Activated CD4-positive, alpha-beta T cell treated with anti-CD3 and anti-CD28 coated beads, Interleukin-2, amount 50 U/mL, for 24 hours (primary cell): ENCODE results near the gene EBF4.

ENCODE experiments used
- DNase-seq, 2 donors: peaks; one replicate each; pipeline ENCODE4 v3.0.0-alpha.2; 2020; ENCODE audit warnings: low read depth in 1 of 2, low spot score in 1 of 2

The EBF4 gene, protein sequence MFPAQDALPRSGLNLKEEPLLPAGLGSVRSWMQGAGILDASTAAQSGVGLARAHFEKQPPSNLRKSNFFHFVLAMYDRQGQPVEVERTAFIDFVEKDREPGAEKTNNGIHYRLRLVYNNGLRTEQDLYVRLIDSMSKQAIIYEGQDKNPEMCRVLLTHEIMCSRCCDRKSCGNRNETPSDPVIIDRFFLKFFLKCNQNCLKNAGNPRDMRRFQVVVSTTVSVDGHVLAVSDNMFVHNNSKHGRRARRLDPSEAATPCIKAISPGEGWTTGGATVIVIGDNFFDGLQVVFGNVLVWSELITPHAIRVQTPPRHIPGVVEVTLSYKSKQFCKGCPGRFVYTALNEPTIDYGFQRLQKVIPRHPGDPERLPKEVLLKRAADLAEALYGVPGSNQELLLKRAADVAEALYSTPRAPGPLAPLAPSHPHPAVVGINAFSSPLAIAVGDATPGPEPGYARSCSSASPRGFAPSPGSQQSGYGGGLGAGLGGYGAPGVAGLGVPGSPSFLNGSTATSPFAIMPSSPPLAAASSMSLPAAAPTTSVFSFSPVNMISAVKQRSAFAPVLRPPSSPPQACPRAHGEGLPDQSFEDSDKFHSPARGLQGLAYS

DNA sequence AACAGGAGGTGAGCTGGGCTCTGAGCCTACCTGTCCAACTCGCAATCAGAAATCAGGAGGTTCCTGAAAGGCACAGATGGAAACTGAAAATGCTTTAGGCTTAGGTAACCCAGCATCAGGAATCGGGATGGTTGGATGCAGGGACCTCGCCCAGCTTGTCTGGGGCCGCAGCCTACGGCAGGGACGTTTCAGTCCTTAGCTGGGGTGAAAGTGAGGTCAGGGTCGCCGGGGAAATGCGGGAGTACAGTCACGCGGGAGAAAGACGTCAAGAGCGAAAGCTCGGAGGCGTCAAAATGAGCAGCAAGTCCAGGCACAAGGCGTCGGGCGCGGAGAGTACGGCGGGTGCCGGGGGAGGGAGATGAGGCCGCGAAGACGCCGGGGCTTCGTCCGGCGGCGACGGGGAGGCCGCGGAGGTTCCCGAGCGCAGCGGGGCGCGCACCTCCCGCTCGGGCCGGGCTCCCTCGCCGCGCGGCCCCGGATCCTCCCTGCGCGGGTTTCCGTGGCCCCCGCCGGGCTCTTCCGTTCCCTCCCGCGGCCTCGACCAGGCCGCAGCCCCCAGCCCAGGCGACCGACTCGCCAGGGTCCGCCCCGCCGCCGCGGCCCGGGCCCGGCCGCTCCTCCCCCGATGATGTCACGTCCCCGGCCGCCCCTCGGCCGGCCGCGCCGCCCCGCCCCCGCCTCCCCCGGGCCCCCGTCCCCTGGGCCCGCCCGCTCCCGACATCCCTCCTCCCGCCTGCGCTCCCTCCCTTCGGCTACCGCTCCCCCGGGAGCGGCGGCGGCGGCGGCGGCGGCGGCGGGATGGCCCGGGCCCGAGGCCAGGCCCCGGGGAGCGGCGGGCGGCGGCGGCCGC lies at the start of gene EBF4:
Gene EBF4 (plus strand): TSS at position 745 of the 850 bp plus-strand sequence. CDS start 866 bp downstream, outside the sequence.
- DNase-seq = no peak

DNA sequence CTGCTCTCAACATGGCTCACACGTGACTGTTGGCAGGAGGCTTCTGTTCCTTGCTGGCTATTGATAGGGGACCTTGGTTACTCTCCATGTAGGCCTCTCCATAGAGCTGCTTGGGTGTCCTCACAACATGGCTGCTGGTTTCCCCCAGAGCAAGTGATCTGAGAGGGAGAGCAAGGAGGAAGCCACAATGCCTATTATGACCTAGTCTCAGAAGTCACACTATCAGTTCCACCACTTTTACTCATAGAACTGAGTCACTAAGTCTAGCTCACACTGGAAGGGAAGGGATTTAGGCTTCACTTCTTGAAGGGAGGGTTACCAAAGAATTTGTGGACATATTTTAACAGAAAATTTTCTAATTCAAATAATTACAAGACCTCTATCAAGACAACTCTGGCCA lies 48.9 kb upstream of the EBF4 start:
- DNase-seq = no peak

DNA sequence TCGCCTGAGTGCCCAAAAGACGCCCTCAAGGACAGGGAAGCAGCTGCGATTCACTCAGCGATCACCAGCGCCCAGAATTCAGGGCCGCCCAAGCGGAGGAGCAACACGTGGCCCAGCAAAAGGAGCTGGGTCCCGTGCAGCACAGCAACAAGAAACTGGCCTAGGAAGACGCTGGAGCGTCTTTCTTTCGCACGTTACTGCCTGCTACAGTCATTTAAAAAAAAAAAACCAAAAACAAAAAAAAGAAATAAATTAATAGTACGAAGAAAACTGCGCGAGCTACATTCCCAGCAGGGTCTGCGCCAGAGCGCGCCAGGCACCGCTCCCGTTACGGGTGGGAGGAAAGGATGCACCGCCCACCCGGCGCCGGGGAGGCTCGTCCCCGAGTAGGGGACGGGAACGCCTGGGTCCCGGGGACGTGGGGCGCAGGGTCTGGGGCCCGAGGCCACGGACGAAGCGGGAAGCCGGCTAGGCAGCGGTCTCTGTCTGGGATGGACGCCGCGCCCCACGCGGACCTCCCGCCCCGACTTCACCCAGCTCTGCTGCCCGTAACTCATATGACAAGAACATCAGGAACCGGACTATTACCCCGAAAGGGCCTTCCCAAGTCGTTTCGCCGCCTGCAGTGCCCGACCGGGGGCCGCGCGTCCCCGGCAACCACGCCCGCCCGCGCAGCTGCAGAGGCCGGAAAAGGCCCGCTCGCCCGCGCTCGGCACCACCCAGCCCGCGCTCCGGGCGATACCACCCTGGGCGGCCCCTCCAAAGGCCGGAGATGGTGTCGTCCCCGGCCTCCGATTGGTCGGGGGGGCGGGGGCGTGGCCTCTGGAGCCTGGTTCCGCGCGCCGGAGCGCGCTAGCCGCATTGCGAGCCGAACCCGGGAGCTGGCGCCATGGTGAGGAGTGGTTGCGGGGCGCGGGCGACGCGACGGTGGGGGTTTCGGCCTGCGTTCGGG lies 40.5 kb upstream of the EBF4 start, which contains the start of gene NOP56:
Gene NOP56 (plus strand): TSS at position 861 of the 952 bp plus-strand sequence. CDS start 29 bp downstream, at position 890.
- peak; percentile 93 to 98 for DNase-seq

DNA sequence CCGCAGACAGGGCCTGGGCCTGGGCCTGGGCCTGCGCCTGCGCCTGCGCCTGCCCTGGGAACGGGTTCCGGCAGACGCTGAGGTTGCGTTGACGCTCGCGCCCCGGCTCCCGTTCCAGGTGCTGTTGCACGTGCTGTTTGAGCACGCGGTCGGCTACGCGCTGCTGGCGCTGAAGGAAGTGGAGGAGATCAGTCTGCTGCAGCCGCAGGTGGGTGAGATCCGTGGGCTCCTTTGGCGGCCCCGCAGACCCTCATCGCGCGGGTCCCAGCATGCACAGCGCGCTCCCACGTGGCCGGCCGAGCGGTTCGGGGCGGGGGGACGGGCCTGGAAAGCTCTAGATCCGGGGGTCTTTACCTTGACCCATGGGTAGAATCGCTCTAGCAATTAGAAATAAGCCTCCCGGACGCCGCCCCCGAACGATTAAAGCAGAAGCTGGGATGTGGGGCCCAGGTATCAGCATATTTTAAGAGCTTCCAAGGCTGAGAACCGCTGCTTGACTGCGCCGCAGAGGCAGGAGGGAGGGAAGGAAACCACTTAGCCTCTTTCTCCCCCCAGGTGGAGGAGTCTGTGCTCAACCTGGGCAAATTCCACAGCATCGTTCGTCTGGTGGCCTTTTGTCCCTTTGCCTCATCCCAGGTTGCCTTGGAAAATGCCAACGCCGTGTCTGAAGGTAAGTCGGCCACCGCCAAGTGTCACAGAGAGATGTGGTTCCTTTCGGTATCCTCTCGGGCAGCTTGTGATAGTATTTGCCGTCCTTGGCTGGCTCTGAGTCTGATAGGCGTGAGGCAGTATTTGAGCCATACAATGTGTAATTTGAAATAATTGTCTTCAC lies 39.6 kb upstream of the EBF4 start:
- DNase-seq = peak in 1 of 2 donors; percentile 32

DNA sequence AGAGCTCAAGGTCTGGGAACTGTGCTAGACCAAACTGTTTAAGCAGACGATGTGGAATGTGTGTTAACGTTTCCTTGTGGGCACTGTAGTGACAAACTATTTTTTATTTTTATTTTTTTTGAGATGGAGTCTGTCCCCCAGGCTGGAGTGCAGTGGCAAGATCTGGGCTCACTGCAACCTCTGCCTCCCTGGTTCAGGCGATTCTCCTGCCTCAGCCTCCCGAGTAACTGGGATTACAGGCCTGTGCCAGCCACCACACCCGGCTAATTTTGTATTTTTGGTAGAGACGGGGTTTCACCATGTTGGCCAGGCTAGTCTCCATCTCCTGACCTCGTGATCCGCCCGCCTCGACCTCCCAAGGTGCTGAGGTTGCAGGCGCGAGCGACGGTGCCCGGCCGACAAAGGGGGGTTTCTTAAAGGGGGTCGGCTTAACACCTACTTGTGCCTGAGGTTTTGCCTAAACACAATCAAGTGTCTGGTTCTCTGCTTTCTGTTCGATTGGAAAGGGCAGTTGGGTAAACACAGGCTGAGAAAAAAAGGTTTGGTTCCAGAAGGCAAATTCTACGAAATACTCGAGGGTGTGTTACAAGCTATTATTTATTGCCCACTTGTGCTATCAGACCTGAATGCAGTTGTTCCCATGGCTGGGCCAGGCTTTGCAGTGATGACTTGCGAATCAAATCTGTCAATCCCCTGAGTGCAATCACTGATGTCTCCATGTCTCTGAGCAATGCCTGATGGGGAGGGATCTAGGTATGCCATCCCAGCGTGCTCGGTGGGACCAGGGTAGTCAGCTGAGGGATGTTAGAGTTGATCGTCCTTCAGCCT lies 38.8 kb upstream of the EBF4 start:
- DNase-seq = no peak

DNA sequence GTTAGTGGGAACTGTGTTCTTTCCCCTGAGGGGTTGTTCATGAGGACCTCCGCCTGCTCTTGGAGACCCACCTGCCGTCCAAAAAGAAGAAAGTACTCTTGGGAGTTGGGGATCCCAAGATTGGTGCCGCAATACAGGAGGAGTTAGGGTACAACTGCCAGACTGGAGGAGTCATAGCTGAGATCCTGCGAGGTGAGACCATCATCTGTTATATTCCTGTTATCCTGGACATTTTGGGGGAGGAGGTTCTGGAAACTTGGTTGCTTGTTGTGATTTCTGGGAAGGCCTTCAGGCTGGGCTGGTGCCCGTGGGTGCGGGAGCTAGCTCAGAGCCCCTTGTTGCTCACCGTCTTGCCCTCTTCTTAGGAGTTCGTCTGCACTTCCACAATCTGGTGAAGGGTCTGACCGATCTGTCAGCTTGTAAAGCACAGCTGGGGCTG lies 38.2 kb upstream of the EBF4 start:
- DNase-seq = no peak

DNA sequence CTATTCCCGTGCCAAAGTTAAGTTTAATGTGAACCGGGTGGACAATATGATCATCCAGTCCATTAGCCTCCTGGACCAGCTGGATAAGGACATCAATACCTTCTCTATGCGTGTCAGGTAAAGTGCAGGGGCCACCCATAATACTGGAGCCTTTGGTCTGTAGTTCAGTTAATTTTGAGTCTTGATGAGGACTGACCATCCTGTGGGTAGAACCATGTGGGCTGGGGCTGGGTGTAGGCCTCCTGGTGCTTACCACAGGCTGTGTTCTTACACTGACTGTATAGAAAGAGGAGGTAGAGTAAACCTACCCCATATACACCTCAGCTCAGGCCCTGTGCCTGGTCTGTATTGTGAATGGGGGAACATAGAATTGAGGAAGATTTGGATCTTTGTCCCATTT lies 37.7 kb upstream of the EBF4 start:
- no peak for DNase-seq

DNA sequence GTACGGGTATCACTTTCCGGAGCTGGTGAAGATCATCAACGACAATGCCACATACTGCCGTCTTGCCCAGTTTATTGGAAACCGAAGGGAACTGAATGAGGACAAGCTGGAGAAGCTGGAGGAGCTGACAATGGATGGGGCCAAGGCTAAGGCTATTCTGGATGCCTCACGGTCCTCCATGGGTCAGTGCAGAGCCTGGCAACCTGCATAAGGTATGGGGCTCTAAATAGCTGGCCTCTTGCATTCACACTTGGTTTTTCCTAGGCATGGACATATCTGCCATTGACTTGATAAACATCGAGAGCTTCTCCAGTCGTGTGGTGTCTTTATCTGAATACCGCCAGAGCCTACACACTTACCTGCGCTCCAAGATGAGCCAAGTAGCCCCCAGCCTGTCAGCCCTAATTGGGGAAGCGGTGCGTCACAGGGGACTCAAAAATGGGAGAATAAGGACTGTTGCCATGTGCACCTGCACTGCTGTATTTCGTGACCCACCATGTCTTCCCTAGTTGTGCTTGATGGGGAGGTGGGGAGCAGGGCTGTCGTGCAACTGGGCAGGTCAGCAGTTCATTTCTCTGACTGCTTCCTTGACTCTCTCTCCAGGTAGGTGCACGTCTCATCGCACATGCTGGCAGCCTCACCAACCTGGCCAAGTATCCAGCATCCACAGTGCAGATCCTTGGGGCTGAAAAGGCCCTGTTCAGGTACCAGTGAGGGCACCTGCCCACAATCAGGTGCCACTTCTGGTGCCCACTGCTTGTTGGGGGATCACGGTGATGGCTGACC lies 37.1 kb upstream of the EBF4 start:
- DNase-seq = no peak

DNA sequence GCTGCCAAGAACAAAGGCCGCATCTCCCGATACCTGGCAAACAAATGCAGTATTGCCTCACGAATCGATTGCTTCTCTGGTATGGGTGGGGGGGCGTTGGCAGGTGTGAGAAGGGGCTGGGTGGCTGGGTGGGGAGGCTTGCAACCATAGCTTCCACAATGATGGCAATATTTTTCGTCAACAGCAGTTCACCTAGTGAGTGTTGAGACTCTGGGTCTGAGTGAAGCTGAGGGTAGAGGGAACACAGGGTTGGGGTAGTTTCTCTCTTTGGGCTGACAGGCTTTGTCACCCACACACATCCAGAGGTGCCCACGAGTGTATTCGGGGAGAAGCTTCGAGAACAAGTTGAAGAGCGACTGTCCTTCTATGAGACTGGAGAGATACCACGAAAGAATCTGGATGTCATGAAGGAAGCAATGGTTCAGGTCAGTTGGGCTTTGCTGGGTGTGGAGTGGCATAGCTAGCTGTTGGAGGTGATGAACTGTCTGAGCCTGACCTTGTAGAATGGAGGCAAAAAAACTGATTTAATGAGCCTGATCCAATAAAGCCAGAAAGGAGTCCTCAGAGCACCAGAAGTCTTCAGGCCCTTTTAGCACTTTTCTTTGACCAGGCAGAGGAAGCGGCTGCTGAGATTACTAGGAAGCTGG lies 36.0 kb upstream of the EBF4 start:
- no peak for DNase-seq

DNA sequence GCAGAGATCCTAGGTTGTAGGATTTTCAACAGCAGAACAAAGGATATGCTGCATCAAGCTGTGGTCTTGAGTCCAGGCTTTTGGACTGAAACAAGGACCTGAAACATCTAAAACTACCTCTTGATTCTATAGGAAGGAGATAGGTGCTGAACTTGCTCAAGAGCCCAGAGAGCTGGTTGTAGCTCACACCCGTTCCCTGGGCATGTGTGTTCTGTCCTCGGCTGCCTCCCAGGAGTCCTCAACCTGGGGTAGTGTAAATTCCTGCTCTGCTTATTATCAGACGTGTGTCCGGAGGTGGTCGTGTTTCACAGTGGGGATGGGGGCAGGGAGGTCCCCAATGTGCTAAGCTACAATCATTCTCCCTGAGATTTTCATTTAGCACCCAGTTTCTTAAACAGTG lies 35.3 kb upstream of the EBF4 start:
- DNase-seq = no peak

DNA sequence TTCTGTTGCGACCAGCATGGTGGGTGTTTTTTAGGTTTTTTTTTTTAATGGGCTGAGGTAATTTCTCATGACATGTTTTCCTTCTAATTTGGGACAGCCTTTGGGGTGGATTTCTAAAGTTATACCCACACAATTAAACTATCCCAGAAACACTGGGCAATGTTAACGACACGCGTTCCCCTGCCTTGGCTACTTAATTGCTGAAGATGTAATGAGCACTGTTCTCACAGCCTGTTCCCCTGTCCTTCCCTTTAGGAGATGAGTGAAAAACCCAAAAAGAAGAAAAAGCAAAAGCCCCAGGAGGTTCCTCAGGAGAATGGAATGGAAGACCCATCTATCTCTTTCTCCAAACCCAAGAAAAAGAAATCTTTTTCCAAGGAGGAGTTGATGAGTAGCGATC lies 34.9 kb upstream of the EBF4 start:
- DNase-seq = no peak

DNA sequence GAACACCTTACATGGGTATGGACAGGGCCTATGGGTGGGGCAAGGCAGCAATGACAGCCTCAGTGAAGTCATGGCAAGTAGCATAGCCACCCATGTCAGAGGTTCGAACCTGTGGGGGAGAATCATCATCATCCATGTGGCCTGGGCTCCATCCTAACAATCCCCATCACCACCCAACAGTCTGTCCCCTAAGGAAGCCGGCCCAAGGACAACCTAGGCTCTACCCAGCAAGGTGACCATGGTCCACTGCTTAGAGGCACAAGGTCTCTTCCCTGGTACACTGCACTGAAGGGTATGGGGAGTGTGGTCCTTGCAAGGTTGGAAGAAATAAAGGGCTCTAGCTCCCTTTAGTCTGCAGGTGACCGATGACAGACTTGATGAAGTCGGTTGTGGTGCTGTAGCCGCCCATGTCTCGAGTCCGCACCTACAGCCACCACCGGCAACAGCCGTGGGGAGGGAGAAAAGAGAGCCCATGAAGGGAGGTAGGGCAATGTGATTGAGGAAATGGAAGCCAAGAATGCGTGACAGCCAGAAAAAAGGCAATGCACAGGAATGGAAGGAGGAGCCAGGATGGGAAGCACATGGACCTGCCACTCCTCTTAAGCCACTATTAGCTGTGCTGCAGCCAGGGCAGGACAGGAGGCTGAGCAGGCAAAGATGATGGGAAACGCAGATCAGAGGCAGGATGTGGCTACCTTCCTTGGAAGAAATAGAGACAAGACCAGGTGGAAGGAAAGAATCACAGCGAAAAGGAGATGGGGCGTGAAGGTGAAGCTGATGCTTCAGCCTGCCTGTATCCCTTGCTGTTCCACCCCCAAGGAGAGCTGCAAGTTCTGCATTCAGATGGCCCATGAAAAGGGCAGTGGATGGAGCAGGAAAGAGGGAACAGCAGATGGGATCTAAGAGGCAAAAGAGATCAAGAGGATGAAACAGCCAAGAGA lies 33.9 kb upstream of the EBF4 start:
- DNase-seq = no peak

DNA sequence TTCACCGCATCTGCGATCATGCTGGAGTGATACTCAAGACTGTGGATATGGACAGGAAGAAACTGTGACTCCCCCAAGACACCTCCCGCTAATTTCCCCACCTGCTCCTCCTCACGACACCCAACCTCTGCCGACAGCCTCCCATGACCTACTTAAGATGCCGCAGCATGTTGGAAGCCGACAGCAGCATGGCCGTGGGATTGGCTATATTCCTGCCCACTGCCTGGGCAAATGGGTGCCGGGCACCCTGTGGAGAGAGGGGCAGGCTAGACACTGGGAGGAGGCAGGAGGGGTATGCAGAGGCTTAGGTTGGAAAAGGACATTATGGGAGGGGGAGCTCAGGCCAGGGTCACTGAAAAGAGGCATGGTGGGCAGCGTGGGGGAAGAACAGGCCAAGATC lies 33.0 kb upstream of the EBF4 start:
- no peak for DNase-seq

DNA sequence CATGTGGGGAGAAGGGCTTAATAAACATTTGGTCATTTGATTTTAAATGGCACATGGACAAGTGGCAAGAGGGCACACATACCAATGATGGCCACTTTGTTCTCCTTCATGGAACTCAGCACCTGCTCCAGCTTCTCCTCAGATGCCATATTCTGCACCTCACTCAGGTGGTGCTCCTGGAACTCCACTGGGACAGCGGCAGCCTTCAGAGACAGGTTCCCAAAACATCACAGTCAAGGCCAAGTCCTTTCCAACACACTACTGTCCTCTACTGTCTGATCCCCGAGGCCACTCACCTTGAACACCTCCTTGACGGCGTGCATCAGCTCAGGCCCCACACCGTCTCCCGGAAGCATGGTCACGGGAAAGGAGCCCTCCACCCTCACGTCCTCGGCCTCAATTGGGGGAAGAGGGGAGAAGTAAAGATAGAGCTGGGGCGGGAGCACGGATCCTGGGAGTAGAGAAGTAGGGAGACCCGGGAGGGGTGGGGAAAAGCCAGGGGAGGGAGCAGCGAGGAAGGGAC lies 29.2 kb upstream of the EBF4 start:
- DNase-seq = no peak

DNA sequence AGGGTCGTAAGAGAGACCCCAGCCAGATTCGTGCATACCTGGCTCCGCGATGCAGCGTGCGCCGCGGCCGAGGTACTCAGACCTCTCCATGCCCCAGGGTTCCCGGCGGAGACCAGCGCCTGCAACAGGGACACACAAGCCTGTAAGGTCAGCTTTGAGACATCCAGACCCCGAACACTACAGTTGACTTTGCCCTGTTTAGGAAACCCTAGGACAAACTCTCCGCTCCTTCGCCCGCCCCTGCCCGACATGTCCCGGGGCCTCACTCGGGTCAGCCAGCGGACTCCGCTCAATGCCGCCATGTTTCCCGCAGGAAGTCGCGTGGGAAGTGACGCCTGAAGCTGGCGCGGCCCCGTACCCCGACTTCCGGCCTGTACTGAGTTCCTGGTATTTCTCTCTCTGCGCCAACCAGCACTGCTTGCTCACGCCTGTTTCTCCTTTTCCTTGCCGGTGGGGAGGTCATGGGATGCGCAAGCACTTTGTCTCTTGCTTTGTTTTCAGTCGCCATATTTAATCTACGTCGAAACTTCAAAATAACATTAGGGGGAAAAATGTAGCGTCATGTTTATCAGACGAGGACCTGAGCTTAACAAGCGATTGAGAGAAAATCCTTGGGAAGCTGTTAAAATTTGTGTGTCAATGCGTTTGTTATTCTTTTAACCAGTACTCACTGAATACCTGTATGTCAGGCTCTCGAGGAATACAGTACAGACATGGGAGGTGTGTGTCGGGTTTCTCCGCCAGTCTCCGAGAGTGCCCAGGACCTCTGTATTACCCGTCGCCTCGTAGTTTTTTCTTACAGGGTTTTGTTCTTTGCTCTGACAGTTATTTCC lies 28.5 kb upstream of the EBF4 start, which contains the start of gene IDH3B:
Gene IDH3B (minus strand): TSS at position 330 of the 833 bp plus-strand sequence. CDS start 28 bp downstream, at position 302.
- DNase-seq = peak; percentile 79 to 89
